ENCODE data around the gene ZNF557. TPM values are rescaled to one million over a fixed set of nuclear protein-coding genes. Genes with fewer than 3 reads are reported as not detected.

Gene ZNF557
- total RNA-seq, 4 donors from 2014 or later, result 7.6 to 34.9 (median 15.7) TPM

DNA sequence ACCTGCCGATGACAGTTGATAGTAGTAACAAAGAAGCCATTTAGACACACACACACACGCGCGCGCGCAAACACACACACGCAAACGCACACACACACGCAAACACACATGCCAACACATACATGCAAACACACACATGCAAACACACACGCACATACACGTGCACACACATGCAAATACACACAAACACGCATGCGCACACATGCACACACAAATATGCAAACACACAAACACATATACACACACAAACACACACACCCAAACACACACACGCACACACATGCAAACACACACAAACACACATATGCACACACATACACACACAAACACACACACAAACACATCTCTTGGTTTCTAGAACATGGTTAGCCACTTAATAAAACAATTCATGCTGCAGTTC is 50.1 kb downstream of the ZNF557 start:
- no peaks in the 10 kb centered on the region for H3K27me3 ChIP-seq
- intact Hi-C loops (cut with DNase I; ENCODE audit: low total_unique reads), result no loop called here
- TF ChIP-seq, protein P1, sequence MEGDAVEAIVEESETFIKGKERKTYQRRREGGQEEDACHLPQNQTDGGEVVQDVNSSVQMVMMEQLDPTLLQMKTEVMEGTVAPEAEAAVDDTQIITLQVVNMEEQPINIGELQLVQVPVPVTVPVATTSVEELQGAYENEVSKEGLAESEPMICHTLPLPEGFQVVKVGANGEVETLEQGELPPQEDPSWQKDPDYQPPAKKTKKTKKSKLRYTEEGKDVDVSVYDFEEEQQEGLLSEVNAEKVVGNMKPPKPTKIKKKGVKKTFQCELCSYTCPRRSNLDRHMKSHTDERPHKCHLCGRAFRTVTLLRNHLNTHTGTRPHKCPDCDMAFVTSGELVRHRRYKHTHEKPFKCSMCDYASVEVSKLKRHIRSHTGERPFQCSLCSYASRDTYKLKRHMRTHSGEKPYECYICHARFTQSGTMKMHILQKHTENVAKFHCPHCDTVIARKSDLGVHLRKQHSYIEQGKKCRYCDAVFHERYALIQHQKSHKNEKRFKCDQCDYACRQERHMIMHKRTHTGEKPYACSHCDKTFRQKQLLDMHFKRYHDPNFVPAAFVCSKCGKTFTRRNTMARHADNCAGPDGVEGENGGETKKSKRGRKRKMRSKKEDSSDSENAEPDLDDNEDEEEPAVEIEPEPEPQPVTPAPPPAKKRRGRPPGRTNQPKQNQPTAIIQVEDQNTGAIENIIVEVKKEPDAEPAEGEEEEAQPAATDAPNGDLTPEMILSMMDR (IDR thresholded peaks at IDR 0.05), result no peak
- TF ChIP-seq POLR2A (IDR thresholded peaks at IDR 0.05), result no peak
- H3K36me3 ChIP-seq, result no peaks in the 10 kb centered on the region
- no peaks in the 10 kb centered on the region for H3K9me3 ChIP-seq
- no peak for DNase-seq
- H3K4me1 ChIP-seq, result no peaks in the 10 kb centered on the region
- H3K27ac ChIP-seq, result no peak overlapping the region
- H3K4me3 ChIP-seq, result no peak overlapping the region

DNA sequence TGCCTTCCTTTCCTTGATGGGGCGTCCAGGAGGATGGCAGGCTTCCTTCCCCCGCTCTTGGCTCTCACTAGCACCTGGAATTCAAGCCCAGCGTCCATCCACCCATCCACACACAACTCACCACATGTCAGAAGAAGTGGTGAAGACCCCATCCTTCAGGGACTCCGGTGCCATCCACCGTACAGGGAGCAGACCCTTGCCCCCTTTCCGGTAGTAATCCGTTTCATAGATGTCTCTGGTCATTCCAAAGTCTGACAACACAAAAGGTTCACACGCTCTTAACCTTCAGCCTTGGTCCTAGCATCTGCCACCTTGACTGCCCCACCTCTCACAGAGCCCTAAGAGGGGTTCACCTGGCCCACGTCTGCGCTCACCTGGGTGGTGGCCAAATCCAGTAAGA is 51.0 kb downstream of the ZNF557 start:
- no peaks in the 10 kb centered on the region for H3K36me3 ChIP-seq
- no peak overlapping the region for H3K27ac ChIP-seq
- H3K4me3 ChIP-seq, result no peak overlapping the region
- no peak for DNase-seq
- TF ChIP-seq, protein P1 (IDR thresholded peaks at IDR 0.05), result no peak
- no peak for TF ChIP-seq POLR2A (IDR thresholded peaks at IDR 0.05)
- no peaks in the 10 kb centered on the region for H3K9me3 ChIP-seq
- H3K27me3 ChIP-seq, result no peaks in the 10 kb centered on the region
- no peaks in the 10 kb centered on the region for H3K4me1 ChIP-seq
- intact Hi-C loops (cut with DNase I; ENCODE audit: low total_unique reads), result no loop called here

DNA sequence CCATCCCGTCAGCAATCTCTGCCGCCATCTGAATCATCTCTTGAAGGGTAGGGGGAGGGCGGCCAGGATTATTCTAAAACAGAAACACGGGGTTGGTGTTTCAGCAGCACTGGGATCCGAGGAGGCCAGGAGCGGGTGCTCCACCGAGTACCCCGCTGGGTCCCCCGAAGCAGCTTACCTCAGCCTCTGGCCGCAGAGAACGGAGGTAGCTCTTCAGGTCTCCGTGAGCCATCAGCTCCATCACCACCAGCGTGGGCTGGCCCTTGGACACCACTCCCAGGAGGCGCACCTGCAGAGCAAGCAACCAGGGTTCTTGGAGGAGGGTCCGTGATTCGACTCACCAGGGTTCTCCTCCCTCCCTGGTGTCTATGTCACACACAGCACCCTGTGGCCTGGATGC is 53.2 kb downstream of the ZNF557 start:
- no peaks in the 10 kb centered on the region for H3K36me3 ChIP-seq
- TF ChIP-seq POLR2A (IDR thresholded peaks at IDR 0.05), result no peak
- TF ChIP-seq, protein P1 (IDR thresholded peaks at IDR 0.05), result no peak
- no peak overlapping the region for H3K4me3 ChIP-seq
- no peak for DNase-seq
- H3K4me1 ChIP-seq, result no peaks in the 10 kb centered on the region
- intact Hi-C loops (cut with DNase I; ENCODE audit: low total_unique reads), result no loop called here
- H3K27me3 ChIP-seq, result no peaks in the 10 kb centered on the region
- no peak overlapping the region for H3K27ac ChIP-seq
- peaks cover 0 to 5% of the 10 kb centered on the region in 2 donors for H3K9me3 ChIP-seq

DNA sequence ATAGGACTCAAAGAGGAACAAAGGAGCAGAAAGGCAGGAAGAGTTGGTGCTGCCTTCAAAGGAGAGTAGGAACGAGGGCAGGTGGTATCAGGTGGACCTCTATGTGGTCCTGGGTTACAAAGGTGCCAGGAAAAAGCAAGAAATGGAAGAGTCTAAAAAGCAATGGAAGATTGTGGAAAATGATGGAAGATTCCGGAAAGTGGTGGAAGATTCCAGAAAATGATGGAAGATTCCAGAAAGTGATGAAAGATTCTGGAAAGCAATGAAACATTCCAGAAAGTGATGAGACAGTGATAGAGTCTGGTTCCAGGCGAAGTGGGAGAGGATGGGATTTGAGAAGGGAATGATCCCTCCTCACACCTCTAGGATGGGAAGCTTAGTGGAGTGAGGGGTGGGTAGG is 55.3 kb downstream of the ZNF557 start:
- intact Hi-C loops (cut with DNase I; ENCODE audit: low total_unique reads), result no loop called here
- H3K4me1 ChIP-seq, result no peaks in the 10 kb centered on the region
- no peaks in the 10 kb centered on the region for H3K27me3 ChIP-seq
- H3K4me3 ChIP-seq, result no peak overlapping the region
- no peak for DNase-seq
- TF ChIP-seq, protein P1 (IDR thresholded peaks at IDR 0.05), result no peak
- no peak for TF ChIP-seq POLR2A (IDR thresholded peaks at IDR 0.05)
- no peaks in the 10 kb centered on the region for H3K36me3 ChIP-seq
- peaks cover 0 to 5% of the 10 kb centered on the region in 2 donors for H3K9me3 ChIP-seq
- no peak overlapping the region for H3K27ac ChIP-seq

DNA sequence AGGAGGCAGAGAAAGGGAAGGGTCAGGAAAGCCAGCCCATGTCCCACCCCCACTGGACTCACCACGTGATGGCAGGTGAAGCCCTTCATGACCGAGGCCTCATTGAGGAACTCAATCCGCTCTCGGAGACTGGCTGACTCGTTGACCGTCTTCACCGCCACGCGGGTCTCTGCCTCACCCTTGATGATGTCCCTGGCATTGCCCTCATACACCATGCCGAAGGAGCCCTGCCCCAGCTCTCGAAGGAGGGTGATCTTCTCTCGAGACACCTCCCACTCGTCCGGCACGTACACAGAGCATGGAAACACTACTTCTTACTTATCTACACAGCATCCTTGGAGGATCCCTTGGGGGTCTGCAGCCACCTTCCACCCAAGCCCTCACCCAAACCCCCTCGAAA is 55.7 kb downstream of the ZNF557 start:
- Histone ChIP-seq H3K9me3 (peaks cover 0 to 5% of the 10 kb centered on the region in 2 donors), H3K27ac (no peak overlapping the region), H3K4me1 (no peaks in the 10 kb centered on the region), H3K4me3 (no peak overlapping the region), H3K27me3 (no peaks in the 10 kb centered on the region), H3K36me3 (no peaks in the 10 kb centered on the region)
- no peak for DNase-seq
- intact Hi-C loops (cut with DNase I; ENCODE audit: low total_unique reads), result no loop called here
- no peak for TF ChIP-seq POLR2A (IDR thresholded peaks at IDR 0.05)
- TF ChIP-seq, protein P1 (IDR thresholded peaks at IDR 0.05), result no peak

All from uterus (tissue), 4 donors.